Measurements from ENCODE around the gene OGFR. TPM values are rescaled to one million over a fixed set of nuclear protein-coding genes. Genes with fewer than 3 reads are reported as not detected.

The OGFR gene
- total and polyA plus RNA-seq, 7 donors, result 11.6 to 21.6 (median 19.2) TPM

DNA sequence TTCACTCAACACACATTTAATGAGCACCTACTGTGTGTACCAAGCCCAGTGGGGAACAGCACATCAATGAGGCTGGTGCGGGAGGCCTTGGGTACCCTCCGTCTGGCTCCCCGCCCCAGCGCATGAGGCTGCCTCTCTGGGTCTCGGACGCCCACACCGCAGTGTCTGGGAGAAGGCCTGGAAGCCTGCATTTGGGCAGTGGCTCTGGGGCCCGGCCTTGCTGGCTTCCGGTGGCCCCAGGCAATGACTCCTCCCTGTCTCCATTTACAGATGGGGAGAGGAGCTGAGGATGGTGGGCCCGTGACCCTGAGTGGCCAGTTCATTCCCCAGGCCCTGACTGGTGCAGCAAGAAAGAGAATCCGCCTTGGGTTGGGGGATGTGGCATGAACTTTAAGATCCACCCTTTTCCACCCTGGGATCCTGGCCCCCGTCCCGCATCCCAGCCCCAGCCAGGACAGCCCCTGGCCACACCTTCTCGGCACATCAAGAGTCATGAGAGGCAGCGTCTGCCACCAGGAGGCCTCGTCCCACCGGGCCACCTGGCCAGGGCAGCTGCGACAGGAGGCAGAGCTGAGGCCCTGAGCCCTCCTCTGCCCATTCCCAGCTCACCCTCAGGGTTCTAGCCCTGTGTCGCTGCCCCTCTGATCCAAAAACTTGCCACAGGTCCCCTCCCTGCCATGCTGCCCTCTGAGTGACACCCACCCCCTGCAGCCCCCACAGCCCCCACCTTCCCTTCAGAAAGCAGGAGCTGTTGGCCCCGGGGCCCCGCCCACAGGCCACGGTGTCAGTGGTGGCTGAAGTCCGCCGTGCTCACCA lies 25.8 kb upstream of the OGFR start:
- Histone ChIP-seq H3K4me1 (peaks cover 10% of the 10 kb centered on the region), H3K27ac (no peak overlapping the region), H3K9me3 (no peaks in the 10 kb centered on the region), H3K4me3 (no peak overlapping the region), H3K27me3 (ENCODE audit: insufficient read depth in 3 of 3, low read length in 2 of 3) (peaks cover 0 to 25% (median 3%) of the 10 kb centered on the region in 3 donors), H3K36me3 (ENCODE audit: insufficient read depth in 1 of 2, low read depth in 1 of 2) (no peaks in the 10 kb centered on the region)
- intact Hi-C loops (cut with DNase I), result no loop called here
- no peak for ATAC-seq
- WGBS, 3 donors, result 79 to 81% (median 80%) methylated on average over 23 to 24 of the region's 24 CpGs
- no peak for DNase-seq
- TF ChIP-seq, protein P1, sequence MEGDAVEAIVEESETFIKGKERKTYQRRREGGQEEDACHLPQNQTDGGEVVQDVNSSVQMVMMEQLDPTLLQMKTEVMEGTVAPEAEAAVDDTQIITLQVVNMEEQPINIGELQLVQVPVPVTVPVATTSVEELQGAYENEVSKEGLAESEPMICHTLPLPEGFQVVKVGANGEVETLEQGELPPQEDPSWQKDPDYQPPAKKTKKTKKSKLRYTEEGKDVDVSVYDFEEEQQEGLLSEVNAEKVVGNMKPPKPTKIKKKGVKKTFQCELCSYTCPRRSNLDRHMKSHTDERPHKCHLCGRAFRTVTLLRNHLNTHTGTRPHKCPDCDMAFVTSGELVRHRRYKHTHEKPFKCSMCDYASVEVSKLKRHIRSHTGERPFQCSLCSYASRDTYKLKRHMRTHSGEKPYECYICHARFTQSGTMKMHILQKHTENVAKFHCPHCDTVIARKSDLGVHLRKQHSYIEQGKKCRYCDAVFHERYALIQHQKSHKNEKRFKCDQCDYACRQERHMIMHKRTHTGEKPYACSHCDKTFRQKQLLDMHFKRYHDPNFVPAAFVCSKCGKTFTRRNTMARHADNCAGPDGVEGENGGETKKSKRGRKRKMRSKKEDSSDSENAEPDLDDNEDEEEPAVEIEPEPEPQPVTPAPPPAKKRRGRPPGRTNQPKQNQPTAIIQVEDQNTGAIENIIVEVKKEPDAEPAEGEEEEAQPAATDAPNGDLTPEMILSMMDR (IDR thresholded peaks at IDR 0.05), result no peak

DNA sequence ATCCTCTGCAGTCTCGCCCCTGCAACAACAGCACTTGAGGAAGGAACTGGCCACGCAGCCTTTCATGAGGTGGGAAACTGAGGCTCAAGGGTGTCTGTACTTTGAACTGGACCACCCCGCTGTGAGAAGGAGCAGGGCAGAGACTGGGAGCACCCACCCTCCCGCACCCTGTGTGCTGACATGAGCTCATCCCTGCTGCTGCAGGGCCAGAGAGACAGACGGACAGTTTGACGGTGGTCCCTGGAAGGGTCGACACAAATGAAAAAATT lies 25.3 kb upstream of the OGFR start:
- TF ChIP-seq, protein P1 (IDR thresholded peaks at IDR 0.05), result no peak
- Histone ChIP-seq H3K9me3 (no peaks in the 10 kb centered on the region), H3K27me3 (ENCODE audit: insufficient read depth in 3 of 3, low read length in 2 of 3) (peaks cover 0 to 23% (median 3%) of the 10 kb centered on the region in 3 donors), H3K4me1 (peaks cover 10% of the 10 kb centered on the region), H3K27ac (no peak overlapping the region), H3K36me3 (ENCODE audit: insufficient read depth in 1 of 2, low read depth in 1 of 2) (no peaks in the 10 kb centered on the region), H3K4me3 (no peak overlapping the region)
- ATAC-seq, result no peak
- WGBS, 3 donors, result 89 to 94% (median 90%) methylated on average over 7 of the region's 7 CpGs
- no peak for DNase-seq
- intact Hi-C loops (cut with DNase I), result no loop called here

- peaks cover 10% of the 10 kb centered on the region for H3K4me1 ChIP-seq
- no peaks in the 10 kb centered on the region for H3K9me3 ChIP-seq
- intact Hi-C loops (cut with DNase I), result no loop called here
- H3K36me3 ChIP-seq (ENCODE audit: insufficient read depth in 1 of 2, low read depth in 1 of 2), result no peaks in the 10 kb centered on the region
- H3K27ac ChIP-seq, result no peak overlapping the region
- no peak for ATAC-seq
- no peak for DNase-seq
- TF ChIP-seq, protein P1 (IDR thresholded peaks at IDR 0.05), result no peak
- 64 to 72% (median 69%) methylated on average over 20 of the region's 20 CpGs for WGBS, 3 donors
- H3K4me3 ChIP-seq, result no peak overlapping the region
- H3K27me3 ChIP-seq (ENCODE audit: insufficient read depth in 3 of 3, low read length in 2 of 3), result peaks cover 0 to 22% (median 3%) of the 10 kb centered on the region in 3 donors
Observed at GRCh38 chr20:62780204-62780603, 24.4 kb upstream of the OGFR start.

DNA sequence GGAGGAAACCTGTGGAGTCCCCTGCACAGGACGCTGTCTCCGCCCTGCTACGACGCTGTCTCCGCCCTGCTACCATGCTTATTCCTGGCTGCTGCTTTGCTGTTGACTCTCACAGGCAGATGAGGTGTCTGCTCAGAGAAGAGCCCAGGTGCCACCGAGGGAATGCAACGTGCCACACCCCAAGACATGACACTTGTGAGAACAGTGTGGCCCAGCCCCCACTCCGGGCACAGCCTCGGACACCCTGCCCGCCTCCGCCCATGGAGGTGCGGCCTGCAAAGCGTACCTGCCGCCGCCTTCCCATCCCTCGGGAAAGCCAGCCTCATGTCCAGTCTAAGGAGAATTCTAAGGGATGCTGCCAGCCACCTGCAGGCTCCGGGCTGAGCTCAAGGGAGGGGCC lies 23.9 kb upstream of the OGFR start:
- Histone ChIP-seq H3K27me3 (ENCODE audit: insufficient read depth in 3 of 3, low read length in 2 of 3) (peaks cover 0 to 17% (median 3%) of the 10 kb centered on the region in 3 donors), H3K4me1 (peaks cover 10% of the 10 kb centered on the region), H3K4me3 (no peak overlapping the region), H3K9me3 (no peaks in the 10 kb centered on the region), H3K27ac (no peak overlapping the region), H3K36me3 (ENCODE audit: insufficient read depth in 1 of 2, low read depth in 1 of 2) (no peaks in the 10 kb centered on the region)
- WGBS, 3 donors, result 82 to 83% (median 83%) methylated on average over 17 of the region's 17 CpGs
- intact Hi-C loops (cut with DNase I), result no loop called here
- TF ChIP-seq, protein P1 (IDR thresholded peaks at IDR 0.05), result no peak
- DNase-seq, result no peak
- no peak for ATAC-seq
